ENCODE results near the gene MSMB.
"Not testable (repeated sequence)": the region's sequence is repeated elsewhere in the genome, so short reads cannot be mapped to it uniquely, and the experiment has no call there.

MSMB gene

GRCh38 chr10:46046261-46046660, at the start of gene MSMB:
Gene MSMB (minus strand): TSS chr10:46046269. CDS start chr10:46046237, 32 bp downstream.
- DNase-seq, result no peak

GRCh38 chr10:46094931-46095750, 49.1 kb upstream of the MSMB start:
- DNase-seq, result no peak

GRCh38 chr10:46094197-46094500, 48.1 kb upstream of the MSMB start:
- no peak for DNase-seq

- not testable (repeated sequence) for DNase-seq
Observed at GRCh38 chr10:46093316-46094196, 47.5 kb upstream of the MSMB start.

GRCh38 chr10:46092524-46093081, 46.5 kb upstream of the MSMB start:
- no peak for DNase-seq

GRCh38 chr10:46091828-46092523, 45.9 kb upstream of the MSMB start:
- DNase-seq, result no peak

GRCh38 chr10:46091080-46091827, 45.2 kb upstream of the MSMB start:
- no peak for DNase-seq

GRCh38 chr10:46090258-46090812, 44.3 kb upstream of the MSMB start:
- DNase-seq, result no peak

- not testable (repeated sequence) for DNase-seq
Observed at GRCh38 chr10:46087381-46087780, 41.3 kb upstream of the MSMB start.

GRCh38 chr10:46084321-46085165, 38.5 kb upstream of the MSMB start:
- no peak for DNase-seq

GRCh38 chr10:46080886-46081285, 34.8 kb upstream of the MSMB start:
- no peak for DNase-seq

GRCh38 chr10:46079831-46080585, 33.9 kb upstream of the MSMB start:
- no peak for DNase-seq

- no peak for DNase-seq
Observed at GRCh38 chr10:46077731-46078413, 31.8 kb upstream of the MSMB start.

GRCh38 chr10:46077141-46077554, 31.1 kb upstream of the MSMB start:
- DNase-seq, result no peak

GRCh38 chr10:46075869-46076268, 29.8 kb upstream of the MSMB start:
- DNase-seq, result no peak

- no peak for DNase-seq
Observed at GRCh38 chr10:46074196-46074946, 28.3 kb upstream of the MSMB start.

- DNase-seq, result no peak
Observed at GRCh38 chr10:46073564-46073963, 27.5 kb upstream of the MSMB start.

GRCh38 chr10:46070749-46071148, 24.7 kb upstream of the MSMB start:
- DNase-seq, result no peak
